Astrocyte (in vitro differentiated cells and primary cell): ENCODE results near the gene MED9.
"Not testable (repeated sequence)": the region's sequence is repeated elsewhere in the genome, so short reads cannot be mapped to it uniquely, and the experiment has no call there.

Experiments
- EZH2 ChIP-seq: IDR thresholded peaks from 2 replicates; pipeline ENCODE4 v1.6.1; 2012; ENCODE audit warnings: mild to moderate bottlenecking, low read length, inconsistent platforms; ENCODE audit not compliant: insufficient read depth
- TF ChIP-seq, protein P1 (sequence below): IDR thresholded peaks from 2 replicates; pipeline ENCODE4 v1.5.1; 2011; ENCODE audit warnings: low read depth, mild to moderate bottlenecking, inconsistent platforms, low read length, moderate library complexity; ENCODE audit not compliant: insufficient read depth

DNA sequence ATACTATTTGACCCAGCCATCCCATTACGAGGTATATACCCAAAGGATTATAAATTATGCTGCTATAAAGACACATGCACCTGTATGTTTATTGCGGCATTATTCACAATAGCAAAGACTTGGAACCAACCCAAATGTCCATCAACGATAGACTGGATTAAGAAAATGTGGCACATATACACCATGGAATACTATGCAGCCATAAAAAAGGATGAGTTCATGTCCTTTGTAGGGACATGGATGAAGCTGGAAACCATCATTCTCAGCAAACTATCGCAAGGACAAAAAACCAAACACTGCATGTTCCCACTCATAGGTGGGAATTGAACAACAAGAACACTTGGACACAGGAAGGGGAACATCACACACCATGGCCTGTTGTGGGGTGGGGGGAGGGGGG, 45.9 kb upstream of the MED9 start:
- TF ChIP-seq, protein P1, sequence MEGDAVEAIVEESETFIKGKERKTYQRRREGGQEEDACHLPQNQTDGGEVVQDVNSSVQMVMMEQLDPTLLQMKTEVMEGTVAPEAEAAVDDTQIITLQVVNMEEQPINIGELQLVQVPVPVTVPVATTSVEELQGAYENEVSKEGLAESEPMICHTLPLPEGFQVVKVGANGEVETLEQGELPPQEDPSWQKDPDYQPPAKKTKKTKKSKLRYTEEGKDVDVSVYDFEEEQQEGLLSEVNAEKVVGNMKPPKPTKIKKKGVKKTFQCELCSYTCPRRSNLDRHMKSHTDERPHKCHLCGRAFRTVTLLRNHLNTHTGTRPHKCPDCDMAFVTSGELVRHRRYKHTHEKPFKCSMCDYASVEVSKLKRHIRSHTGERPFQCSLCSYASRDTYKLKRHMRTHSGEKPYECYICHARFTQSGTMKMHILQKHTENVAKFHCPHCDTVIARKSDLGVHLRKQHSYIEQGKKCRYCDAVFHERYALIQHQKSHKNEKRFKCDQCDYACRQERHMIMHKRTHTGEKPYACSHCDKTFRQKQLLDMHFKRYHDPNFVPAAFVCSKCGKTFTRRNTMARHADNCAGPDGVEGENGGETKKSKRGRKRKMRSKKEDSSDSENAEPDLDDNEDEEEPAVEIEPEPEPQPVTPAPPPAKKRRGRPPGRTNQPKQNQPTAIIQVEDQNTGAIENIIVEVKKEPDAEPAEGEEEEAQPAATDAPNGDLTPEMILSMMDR, result not testable (repeated sequence)
- TF ChIP-seq EZH2, result not testable (repeated sequence)
